Activated CD8-positive, alpha-beta memory T cell treated with anti-CD3 and anti-CD28 coated beads for 1 hour (primary cell): ENCODE data around the gene DNAJC28.
"Not testable (repeated sequence)": the region's sequence is repeated elsewhere in the genome, so short reads cannot be mapped to it uniquely, and the experiment has no call there.

Experiments
- DNase-seq, 2 donors: peaks; one replicate each; pipeline ENCODE4 v3.0.0-alpha.2; 2020; ENCODE audit warnings: low read depth in 1 of 2; ENCODE audit errors: extremely low read depth in 1 of 2

The DNAJC28 gene

DNA sequence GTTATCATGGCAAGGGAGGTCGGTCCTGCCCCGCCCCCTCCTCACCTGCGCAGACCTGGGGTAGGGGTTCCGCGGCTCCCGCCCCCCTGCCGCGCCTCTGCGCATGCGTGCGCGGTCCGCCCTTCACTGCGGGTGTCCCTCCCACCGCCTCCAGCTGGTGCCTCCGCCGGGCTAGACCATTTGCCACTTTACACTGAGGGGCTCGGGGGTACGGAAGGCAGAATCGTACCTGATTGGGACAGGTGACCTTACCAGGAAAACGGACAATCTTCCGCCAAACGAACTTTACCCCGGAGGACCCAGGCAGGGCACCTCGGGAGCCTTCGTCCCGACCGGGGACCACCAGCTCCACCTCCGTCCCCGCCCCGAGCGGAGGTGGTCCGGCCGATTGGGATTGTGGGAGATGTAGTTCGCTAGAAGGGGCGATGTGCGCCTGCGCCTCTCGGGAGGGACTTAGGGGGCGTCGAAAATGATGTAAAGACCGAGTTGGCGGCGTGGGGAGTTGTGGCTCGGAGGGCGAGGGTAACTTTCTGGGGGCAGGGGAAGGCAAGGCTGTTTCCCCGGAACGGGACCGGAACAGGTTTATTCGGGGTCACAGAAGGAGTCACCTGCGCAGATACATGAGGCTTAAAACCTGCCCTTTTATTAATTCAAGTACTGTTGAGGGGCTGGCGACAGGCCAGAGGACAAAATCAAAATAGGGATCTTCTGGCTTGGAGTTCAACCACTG lies at the start of gene DNAJC28:
TSS of gene DNAJC28 (minus strand) at position 344 of the 730 bp plus-strand sequence. CDS start 2,323 bp downstream, outside the sequence.
- peak; percentile 88 to 90 for DNase-seq

DNA sequence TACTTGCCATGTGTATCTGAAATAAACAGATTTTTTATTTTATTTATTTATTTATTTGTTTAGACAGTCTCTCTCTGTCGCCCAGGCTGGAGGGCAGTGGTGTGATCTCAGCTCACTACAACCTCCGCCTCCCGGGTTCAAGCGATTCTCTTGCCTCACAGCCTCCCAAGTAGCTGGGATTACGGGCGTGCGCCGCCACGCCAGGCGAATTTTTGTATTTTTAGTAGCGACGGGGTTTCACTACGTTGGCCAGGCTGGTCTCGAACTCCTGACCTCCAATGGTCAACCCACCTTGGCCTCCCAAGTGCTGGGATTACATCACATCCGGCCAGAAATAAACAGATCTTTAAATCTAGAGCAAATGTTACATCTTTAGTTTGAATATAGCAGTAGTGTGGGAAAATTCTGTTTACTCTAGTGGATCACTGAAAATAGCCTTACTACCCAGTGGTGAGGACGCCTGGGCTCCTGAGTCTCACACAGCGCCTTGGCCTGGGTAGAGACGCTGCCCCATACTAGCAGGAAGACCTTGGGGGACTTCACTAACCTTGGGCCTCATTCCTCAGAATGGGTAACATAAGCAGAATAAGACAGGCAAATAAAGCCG lies 49.7 kb upstream of the DNAJC28 start:
- no peak for DNase-seq

DNA sequence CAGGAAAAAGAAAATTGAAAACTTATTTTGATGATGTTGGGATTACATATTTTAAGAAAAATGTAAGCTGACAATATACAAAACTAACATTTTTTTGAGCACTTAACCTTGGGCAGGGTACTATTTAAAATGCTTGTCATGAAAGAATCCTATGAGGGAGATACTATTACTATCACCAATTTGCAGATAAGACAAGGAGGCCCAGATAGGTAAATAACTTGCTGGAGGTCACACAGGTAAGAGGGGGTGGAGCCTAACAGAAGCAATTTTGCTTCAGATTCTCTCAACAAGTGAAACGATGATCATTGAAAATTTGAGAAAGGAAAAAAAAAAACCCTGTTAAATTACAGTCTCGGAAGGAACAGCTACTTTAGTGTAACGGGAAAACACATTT lies 49.2 kb upstream of the DNAJC28 start:
- DNase-seq: no peak

GRCh38 chr21:33539616-33540015 lies 48.1 kb upstream of the DNAJC28 start:
- DNase-seq: no peak

- no peak for DNase-seq
These were observed 45.7 kb upstream of the DNAJC28 start for GRCh38 chr21:33537212-33537611.

GRCh38 chr21:33531007-33531406 lies 39.5 kb upstream of the DNAJC28 start:
- no peak for DNase-seq

DNA sequence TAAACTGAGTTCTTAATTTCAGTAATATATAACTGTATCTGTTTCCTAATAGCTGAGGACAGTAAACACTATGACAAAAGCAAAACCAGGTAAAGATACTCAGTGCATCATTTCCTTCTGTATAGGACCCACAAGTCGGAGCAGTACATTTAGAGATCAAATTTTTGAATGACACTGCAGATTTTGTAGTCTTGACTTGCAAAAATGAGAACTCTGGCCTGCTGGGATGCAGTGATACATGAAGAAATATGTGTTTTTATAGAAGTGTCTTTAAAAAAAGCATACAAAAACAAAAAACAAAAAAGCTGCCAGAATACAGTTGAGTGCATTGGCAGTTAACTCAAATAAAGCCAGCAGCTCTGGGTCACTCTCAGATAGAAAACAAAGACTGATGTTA lies 31.4 kb upstream of the DNAJC28 start:
- no peak for DNase-seq

GRCh38 chr21:33522297-33522952 lies 30.9 kb upstream of the DNAJC28 start:
- DNase-seq: no peak

- no peak for DNase-seq
These were observed 27.4 kb upstream of the DNAJC28 start for GRCh38 chr21:33518899-33519298.

DNA sequence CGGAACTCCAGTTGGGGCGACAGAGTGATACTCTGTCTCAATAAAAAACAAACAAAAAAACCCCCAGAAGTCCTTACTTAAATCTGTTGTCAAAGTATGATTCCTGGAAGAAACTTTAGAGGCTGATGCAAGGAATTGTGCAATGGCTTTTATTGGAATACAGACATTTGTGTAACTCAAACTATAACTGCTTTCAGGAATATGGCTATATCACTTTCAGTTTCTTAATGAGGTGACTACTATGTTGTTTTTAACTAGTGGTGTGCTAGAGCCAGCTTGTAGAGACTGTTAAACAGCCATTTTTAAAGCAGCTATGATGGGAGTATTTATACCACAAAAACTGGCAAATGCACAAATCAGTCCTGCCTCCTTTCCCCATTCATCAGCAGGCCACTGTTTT lies 22.7 kb upstream of the DNAJC28 start:
- no peak for DNase-seq

GRCh38 chr21:33512481-33512880 lies 21.0 kb upstream of the DNAJC28 start:
- no peak for DNase-seq

DNA sequence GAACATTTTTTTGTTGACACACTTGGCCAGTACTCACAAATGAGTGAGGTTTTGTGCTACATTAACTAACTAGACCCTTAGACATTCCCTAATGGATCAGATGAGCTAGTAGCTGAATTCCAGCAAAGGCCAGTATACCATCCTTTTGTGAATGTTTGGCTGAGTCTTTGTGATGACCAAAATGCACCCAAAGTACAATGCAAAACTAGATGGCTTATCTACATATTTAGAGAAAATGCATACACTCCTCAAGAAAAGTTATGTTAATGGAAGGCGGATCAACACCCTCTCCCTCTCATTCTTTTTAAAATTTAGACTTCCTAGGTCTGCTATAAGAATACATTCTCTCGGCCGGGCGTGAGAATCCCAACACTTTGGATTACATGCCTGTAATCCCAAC lies 20.1 kb upstream of the DNAJC28 start:
- DNase-seq: no peak

DNA sequence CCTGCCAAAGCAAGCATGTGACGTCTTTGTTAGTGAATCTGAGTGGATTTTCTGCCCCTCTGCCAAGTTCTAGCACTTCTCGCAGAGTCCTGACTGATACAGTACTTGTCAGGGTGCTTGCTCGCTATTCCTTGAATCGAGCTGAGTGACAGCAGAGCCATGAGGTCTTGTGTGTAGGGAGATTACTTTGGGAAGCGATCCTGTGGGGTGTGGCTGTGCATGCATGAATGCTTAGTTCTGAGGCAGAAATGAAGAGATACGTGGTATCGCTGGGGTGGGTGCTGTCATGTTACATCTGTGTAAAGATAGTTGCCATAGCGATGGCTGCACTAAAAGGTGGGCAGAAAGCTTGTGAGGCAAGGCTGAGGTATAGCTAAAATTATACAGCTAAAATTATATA lies 19.3 kb upstream of the DNAJC28 start:
- no peak for DNase-seq

- not testable (repeated sequence) for DNase-seq
These were observed 15.5 kb upstream of the DNAJC28 start for GRCh38 chr21:33507003-33507402.

GRCh38 chr21:33505833-33506232 lies 14.3 kb upstream of the DNAJC28 start:
- DNase-seq: no peak

DNA sequence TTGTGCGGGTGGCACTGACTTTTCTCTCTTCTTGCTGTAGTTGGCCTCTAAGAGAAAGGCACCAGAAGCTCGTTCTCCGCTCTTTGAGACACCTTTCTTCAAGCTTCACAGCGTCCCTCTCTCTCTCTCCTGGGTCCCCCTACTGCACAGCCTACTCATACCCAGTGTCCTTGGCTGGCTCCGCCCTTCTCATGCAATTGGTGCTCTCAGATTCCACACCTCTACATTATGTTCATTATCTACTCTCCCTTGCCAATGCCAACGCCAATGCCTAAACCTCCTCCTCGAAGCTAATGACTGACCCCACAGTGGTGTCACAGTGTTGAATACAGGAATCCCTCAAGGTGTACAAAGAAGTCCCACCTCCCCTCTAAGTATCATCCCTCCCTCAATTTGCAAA lies 4.8 kb upstream of the DNAJC28 start:
- no peak for DNase-seq

GRCh38 chr21:33495743-33496142 lies 4.2 kb upstream of the DNAJC28 start:
- no peak for DNase-seq

DNA sequence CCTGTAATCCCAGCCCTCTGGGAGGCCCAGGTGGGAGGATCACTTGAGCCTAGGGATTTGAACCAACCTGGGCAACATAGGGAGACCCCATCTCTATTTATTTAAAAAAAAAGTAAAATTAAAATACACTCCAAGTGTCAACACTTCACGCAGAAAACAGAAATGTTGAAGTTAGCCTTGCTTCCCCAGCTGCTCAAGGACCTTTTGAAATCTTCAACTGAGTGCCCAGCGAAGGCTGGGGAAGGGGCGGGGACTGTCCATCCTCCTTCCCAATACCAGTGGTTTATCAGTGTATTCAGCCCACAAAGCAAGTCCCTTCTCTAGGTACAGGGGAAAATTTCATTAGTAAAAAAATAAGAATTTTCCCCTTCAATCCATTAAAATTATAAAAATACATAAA lies 2.2 kb upstream of the DNAJC28 start:
- no peak for DNase-seq

- no peak for DNase-seq
These were observed 1.1 kb upstream of the DNAJC28 start for GRCh38 chr21:33492571-33492970.

GRCh38 chr21:33490991-33491372 lies 534 bp downstream of the DNAJC28 start:
- DNase-seq: no peak

DNA sequence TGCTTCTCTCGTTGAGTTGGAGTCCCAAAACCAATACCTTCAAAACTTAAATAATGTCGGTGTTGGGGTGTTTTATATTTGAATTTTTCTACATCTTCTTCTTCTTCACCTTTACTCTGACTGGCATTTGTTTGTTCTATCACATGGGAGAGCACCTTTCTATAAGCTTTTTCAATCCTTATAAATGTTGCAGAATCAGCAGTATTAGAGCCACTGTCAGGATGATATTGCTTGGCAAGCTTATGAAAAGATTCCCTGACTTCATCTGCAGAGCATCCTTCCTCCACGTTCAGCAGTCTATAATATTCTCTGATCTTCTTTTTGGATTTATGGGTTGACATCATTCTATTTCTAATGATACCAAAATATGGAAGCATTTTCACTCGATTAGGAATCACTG lies 2.6 kb downstream of the DNAJC28 start:
- no peak for DNase-seq

DNA sequence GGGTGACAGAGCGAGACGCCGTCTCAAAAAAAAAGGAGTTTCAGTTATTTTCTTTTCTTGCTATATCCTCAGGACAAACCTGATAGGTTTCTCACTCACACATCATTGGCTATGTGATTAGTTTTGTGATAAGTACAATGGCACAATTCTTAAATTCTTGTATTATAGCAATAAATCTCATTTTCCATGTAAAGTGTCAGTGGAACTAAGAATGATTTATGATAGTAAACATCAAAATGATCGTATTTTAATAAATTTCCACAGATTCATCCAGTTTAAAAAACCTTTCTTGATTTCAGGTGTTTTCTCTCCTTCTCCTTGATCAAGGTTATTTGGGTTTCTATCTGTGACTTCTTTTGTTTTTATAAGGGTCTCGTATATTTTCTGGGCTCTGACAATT lies 3.5 kb downstream of the DNAJC28 start:
- DNase-seq: no peak
